Measurements from ENCODE around the gene CDH6.

Gene CDH6

DNA sequence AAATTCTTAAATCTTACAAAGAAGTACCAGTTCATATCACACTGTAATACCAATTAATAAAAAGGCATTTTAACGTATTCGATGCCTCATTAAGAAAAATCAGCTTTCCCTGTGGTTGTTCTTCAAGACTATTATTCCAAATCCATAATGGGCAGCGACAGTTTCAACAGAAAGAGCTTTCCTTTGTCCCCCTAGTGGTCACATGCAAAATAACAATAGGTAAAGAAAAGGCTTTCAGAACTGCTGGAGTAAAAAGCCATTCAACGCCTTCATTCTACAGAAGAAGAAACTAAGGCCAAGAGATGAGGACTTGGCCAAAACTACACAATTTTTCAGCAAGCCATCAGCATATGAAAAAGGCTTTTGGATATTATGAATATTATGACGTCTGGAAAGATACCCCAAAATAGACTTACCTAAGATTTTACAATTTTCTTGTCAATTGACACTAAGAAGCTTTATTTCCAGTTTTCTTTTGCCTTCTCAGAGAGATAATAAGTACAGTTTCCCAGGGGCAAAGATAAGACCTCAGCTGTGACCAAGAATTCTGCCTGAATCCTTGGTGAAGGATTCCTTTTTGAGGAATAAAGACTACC lies 6.7 kb upstream of the CDH6 start:
- TF ChIP-seq, protein P1, sequence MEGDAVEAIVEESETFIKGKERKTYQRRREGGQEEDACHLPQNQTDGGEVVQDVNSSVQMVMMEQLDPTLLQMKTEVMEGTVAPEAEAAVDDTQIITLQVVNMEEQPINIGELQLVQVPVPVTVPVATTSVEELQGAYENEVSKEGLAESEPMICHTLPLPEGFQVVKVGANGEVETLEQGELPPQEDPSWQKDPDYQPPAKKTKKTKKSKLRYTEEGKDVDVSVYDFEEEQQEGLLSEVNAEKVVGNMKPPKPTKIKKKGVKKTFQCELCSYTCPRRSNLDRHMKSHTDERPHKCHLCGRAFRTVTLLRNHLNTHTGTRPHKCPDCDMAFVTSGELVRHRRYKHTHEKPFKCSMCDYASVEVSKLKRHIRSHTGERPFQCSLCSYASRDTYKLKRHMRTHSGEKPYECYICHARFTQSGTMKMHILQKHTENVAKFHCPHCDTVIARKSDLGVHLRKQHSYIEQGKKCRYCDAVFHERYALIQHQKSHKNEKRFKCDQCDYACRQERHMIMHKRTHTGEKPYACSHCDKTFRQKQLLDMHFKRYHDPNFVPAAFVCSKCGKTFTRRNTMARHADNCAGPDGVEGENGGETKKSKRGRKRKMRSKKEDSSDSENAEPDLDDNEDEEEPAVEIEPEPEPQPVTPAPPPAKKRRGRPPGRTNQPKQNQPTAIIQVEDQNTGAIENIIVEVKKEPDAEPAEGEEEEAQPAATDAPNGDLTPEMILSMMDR (IDR thresholded peaks at IDR 0.05) = peak; percentile 72

DNA sequence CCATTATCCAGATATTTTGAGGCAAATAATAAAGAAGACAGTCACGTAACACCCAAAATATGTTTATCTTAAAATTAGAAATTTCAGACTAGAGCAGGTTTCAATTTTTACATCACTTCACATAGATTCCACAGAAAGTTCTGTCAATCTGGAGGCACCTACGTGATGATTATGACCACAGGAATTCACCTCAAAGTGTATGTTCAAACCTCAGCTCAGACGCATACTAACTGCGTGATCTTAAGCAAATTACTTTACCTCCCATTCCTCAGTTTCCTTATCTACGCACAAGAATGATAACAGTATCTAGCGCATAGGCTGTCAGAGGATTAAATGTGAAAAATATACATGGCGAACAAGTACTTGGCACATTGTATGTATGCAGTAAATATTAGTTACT lies 5.9 kb upstream of the CDH6 start:
- TF ChIP-seq, protein P1 (IDR thresholded peaks at IDR 0.05) = no peak

DNA sequence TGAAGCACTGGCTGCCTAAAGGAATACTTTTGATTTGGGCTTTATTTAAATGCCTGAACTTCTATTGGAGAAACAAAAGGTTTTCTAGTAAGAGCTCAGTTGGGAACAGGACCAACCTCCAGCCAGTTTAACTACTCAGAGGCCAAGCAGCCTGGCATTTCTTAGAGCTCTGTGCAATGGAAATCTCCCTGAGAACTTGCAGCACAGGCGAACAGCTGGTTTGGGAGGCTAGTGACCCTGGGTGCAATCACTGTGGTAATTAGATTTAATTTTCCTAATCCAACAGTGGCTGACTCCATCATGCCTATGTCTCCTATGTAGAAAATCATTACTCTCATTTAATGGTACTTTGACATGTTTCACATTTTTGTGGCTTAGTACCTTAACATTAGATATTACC lies 1.0 kb upstream of the CDH6 start:
- TF ChIP-seq, protein P1 (IDR thresholded peaks at IDR 0.05) = no peak

DNA sequence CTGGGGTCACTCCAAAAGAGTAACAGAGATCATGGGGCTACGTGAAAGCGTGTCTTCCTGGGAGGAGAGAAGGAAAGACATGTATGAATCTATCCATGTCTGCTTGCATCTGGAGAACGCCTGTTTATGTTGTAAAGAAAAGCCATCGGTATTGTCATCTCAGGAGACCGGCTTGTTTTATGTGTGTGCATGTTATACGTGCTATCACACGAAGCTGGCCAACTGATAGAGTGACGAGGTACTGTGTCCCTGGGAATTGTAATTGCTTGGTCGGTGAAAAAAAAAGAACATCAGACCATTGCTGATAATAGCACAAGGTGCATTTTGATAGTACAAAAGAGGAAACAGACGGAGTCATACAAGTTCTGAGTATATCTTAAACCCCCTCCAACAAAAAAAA lies 370 bp upstream of the CDH6 start:
- TF ChIP-seq, protein P1 (IDR thresholded peaks at IDR 0.05) = no peak

DNA sequence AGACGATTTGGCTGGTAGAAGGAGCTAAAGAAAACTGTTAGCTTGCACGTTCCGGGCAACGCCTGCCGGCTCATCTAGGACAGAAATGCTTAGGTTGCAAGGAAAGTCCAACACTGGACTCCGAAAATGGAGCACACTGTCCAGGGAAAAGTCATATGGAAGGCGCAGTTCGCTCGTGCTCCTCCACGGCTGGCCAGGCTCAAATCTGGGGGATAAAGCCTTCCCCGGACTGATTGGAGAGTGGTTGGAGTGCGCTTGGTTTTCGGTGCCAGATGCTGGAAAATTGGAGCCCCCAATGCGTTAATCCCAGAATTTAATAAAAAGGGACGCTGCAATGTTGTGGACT lies 955 bp downstream of the CDH6 start:
- TF ChIP-seq, protein P1 (IDR thresholded peaks at IDR 0.05) = no peak

DNA sequence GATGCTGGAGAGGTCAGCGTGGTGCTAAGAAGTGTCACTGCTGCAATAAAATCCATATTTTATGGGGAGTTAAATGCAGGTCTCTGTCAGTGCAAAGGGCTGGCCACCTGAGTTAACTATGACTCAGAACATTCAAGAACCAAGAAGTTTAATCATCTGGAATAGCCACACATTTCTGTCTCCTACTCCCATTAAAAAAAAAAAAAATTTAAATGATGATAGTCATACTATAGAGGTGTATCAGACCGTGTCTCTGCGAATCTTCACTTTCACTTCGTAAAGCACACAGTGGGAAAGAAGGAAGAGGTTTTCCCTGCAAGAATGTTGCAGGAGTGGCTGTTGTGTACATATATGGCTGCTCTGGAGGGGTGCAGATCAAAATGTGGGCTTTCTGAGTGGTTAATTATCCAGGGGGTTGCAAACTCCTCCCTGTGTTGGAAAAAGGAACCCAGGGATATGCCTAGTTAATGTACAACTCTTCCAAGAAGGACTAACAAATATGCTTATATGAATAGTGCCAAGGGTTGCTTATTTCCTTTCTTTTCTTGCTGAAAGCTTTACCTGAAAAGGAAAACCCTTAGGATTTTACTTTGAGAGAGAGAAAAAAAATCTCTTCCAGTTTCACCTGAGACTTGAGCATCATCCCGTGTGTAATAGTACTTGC lies 1.5 kb downstream of the CDH6 start:
- TF ChIP-seq, protein P1 (IDR thresholded peaks at IDR 0.05) = no peak

DNA sequence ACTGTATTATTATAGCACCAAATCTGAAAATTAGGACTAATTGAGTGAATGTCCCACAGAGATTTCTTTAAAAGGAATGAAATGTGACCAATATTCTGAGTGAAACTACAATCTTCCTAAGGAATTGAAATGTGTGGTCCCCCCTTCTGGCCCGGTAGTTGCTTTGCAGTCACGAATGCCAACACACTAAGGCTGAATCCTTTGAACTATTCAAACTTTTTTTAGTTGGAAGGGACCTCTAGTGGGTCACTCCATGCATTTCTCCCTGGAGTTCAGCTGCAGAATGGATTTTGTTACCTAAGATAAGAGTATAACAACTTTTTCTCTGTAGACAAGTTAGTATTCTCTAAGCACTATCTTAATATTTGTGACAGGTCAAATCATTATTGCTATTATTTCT lies 2.8 kb downstream of the CDH6 start:
- TF ChIP-seq, protein P1 (IDR thresholded peaks at IDR 0.05) = 0 out of 2 replicates have a peak, but pooled peaks have one; percentile 16
